ENCODE measurements around the gene CERS6. TPM values are rescaled to one million over a fixed set of nuclear protein-coding genes. Genes with fewer than 3 reads are reported as not detected.

CERS6 gene
- polyA plus RNA-seq, 1 donor (not counting 4 experiments of a cell fraction or from before 2014, with no cell fraction given) = 19.5 TPM

DNA sequence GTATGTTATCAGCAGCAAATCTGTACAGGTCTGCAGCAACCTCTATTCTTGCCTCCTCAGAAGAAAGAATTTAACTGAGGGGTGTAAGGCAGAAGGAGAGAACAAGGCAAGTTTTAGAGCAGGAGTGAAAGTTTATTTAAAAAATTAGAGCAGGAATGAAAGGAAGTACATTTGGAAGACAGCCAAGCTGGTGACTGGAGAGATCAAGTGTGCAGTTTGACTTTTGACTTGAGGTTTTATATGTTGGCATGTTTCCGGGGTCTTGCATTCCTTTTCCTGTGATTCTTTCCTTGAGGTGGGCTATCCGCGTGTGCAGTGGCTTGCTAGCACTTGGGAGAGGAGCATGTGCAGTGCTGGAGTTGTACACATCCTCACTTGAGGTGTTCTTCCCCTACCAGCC is 16.5 kb upstream of the CERS6 start:
- Histone ChIP-seq H3K27me3 (ENCODE audit: control insufficient read depth, extremely low read depth, insufficient read depth, low read length) (no peaks in the 10 kb centered on the region), H2AFZ (ENCODE audit: control insufficient read depth, low read length) (no peak overlapping the region), H3K9ac (ENCODE audit: control insufficient read depth, extremely low read depth, insufficient read depth, low read length) (no peak overlapping the region), H3K4me1 (ENCODE audit: control insufficient read depth, extremely low read depth, insufficient read depth, low read length) (peaks cover 3% of the 10 kb centered on the region), H3K27ac (ENCODE audit: control insufficient read depth, insufficient read depth, low read length) (no peak overlapping the region), H3K4me3 (ENCODE audit: control insufficient read depth in 2 of 3, extremely low read depth in 1 of 3, insufficient read depth in 2 of 3, low read depth in 1 of 3, low read length in 3 of 3) (no peak overlapping the region), H3K4me2 (ENCODE audit: control insufficient read depth, extremely low read depth, insufficient read depth, low read depth, low read length) (no peak overlapping the region), H3K79me2 (ENCODE audit: control insufficient read depth, insufficient read depth, low read length) (no peaks in the 10 kb centered on the region), H3K36me3 (ENCODE audit: control insufficient read depth in 2 of 2, extremely low read depth in 1 of 2, insufficient read depth in 2 of 2, low read length in 2 of 2) (no peaks in the 10 kb centered on the region), H3K9me3 (ENCODE audit: control insufficient read depth, low read depth, low read length) (no peaks in the 10 kb centered on the region), H4K20me1 (ENCODE audit: control insufficient read depth, extremely low read depth, insufficient read depth, low read length) (no peaks in the 10 kb centered on the region), H3K9me1 (ENCODE audit: control insufficient read depth, extremely low read depth, insufficient read depth, low read length) (no peaks in the 10 kb centered on the region)
- no peak for TF ChIP-seq EZH2 (IDR thresholded peaks at IDR 0.05; ENCODE audit: low read length)
- TF ChIP-seq, protein P1, sequence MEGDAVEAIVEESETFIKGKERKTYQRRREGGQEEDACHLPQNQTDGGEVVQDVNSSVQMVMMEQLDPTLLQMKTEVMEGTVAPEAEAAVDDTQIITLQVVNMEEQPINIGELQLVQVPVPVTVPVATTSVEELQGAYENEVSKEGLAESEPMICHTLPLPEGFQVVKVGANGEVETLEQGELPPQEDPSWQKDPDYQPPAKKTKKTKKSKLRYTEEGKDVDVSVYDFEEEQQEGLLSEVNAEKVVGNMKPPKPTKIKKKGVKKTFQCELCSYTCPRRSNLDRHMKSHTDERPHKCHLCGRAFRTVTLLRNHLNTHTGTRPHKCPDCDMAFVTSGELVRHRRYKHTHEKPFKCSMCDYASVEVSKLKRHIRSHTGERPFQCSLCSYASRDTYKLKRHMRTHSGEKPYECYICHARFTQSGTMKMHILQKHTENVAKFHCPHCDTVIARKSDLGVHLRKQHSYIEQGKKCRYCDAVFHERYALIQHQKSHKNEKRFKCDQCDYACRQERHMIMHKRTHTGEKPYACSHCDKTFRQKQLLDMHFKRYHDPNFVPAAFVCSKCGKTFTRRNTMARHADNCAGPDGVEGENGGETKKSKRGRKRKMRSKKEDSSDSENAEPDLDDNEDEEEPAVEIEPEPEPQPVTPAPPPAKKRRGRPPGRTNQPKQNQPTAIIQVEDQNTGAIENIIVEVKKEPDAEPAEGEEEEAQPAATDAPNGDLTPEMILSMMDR (optimal IDR thresholded peaks at IDR 0.05 in 1 of 3, IDR thresholded peaks at IDR 0.05 in 1 of 3, conservative IDR thresholded peaks at IDR 0.05 in 1 of 3; ENCODE audit: extremely low read depth in 1 of 3, insufficient read depth in 2 of 3, low read length in 3 of 3) = no peak
- no peak for DNase-seq (ENCODE audit: low read depth, low spot score)
- no peak for FAIRE-seq
- dilution Hi-C loops (cut with MboI; ENCODE audit: extremely low pct_ligation_motif_present, low sequenced_read_pairs) = no loop called here

DNA sequence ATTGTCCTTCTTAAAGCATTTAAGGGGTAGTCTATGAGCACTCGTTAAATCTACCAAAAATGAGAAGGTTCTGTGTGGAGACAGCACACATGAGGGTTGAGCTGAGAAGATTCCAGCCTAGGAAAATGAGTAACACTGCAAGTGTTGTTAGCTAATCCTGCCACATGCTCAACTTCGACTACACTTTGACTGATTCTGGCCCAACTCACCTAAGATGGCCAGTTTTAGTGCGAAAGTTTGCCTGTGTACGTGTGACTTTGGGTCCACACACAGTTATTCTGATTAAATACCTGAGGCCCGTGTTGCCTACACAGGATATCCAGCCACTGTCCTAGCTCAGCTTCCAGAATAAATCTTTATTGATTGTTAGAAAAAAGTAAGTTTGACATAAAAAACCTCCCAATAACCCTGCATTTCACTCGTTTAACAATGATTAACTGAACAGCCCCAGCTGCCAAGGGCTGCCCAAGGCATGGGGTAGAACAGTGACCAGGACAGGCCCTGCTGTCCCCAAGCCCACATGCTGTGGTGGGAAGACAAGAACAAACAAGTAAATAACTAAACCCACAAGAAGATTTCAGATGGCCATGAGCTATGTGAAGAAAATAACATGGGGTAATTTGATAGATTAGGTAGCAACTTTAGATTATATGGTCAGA is 14.7 kb upstream of the CERS6 start:
- no peaks in the 10 kb centered on the region for H4K20me1 ChIP-seq (ENCODE audit: control insufficient read depth, extremely low read depth, insufficient read depth, low read length)
- no peak overlapping the region for H3K27ac ChIP-seq (ENCODE audit: control insufficient read depth, insufficient read depth, low read length)
- no peaks in the 10 kb centered on the region for H3K9me1 ChIP-seq (ENCODE audit: control insufficient read depth, extremely low read depth, insufficient read depth, low read length)
- no peaks in the 10 kb centered on the region for H3K27me3 ChIP-seq (ENCODE audit: control insufficient read depth, extremely low read depth, insufficient read depth, low read length)
- no peak overlapping the region for H3K4me3 ChIP-seq (ENCODE audit: control insufficient read depth in 2 of 3, extremely low read depth in 1 of 3, insufficient read depth in 2 of 3, low read depth in 1 of 3, low read length in 3 of 3)
- TF ChIP-seq, protein P1 (optimal IDR thresholded peaks at IDR 0.05 in 1 of 3, IDR thresholded peaks at IDR 0.05 in 1 of 3, conservative IDR thresholded peaks at IDR 0.05 in 1 of 3; ENCODE audit: extremely low read depth in 1 of 3, insufficient read depth in 2 of 3, low read length in 3 of 3) = no peak
- no peak for TF ChIP-seq EZH2 (IDR thresholded peaks at IDR 0.05; ENCODE audit: low read length)
- dilution Hi-C loops (cut with MboI; ENCODE audit: extremely low pct_ligation_motif_present, low sequenced_read_pairs) = no loop called here
- H3K4me1 ChIP-seq (ENCODE audit: control insufficient read depth, extremely low read depth, insufficient read depth, low read length) = peaks cover 3% of the 10 kb centered on the region
- no peak overlapping the region for H2AFZ ChIP-seq (ENCODE audit: control insufficient read depth, low read length)
- no peaks in the 10 kb centered on the region for H3K36me3 ChIP-seq (ENCODE audit: control insufficient read depth in 2 of 2, extremely low read depth in 1 of 2, insufficient read depth in 2 of 2, low read length in 2 of 2)
- no peak overlapping the region for H3K4me2 ChIP-seq (ENCODE audit: control insufficient read depth, extremely low read depth, insufficient read depth, low read depth, low read length)
- H3K79me2 ChIP-seq (ENCODE audit: control insufficient read depth, insufficient read depth, low read length) = no peaks in the 10 kb centered on the region
- H3K9ac ChIP-seq (ENCODE audit: control insufficient read depth, extremely low read depth, insufficient read depth, low read length) = no peak overlapping the region
- H3K9me3 ChIP-seq (ENCODE audit: control insufficient read depth, low read depth, low read length) = no peaks in the 10 kb centered on the region
- DNase-seq (ENCODE audit: low read depth, low spot score) (no peak), FAIRE-seq (peak; percentile 5)
